Activated T-cell treated with anti-CD3 and anti-CD28 coated beads, Interleukin-2, amount 50 U/mL, for 48 hours (primary cell): ENCODE measurements around the gene XRN1.
"Not testable (repeated sequence)": the region's sequence is repeated elsewhere in the genome, so short reads cannot be mapped to it uniquely, and the experiment has no call there.

Experiments
- DNase-seq, 2 experiments: peaks; one replicate each; pipeline ENCODE4 v3.0.0-alpha.2; 2020

Gene XRN1

DNA sequence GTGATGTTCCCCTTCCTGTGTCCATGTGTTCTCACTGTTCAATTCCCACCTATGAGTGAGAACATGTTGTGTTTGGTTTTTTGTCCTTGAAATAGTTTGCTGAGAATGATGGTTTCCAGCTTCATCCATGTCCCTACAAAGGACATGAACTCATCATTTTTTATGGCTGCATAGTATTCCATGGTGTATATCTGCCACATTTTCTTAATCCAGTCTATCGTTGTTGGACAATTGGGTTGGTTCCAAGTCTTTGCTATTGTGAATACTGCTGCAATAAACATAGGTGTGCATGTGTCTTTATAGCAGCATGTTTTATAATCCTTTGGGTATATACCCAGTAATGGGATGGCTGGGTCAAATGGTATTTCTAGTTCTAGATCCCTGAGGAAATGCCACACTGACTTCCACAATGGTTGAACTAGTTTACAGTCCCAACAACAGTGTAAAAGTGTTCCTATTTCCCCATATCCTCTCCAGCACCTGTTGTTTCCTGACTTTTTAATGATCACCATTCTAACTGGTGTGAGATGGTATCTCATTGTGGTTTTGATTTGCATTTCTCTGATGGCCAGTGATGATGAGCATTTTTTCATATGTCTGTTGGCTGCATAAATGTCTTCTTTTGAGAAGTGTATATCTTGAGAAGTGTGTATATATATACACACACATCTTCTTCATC, 123.4 kb downstream of the XRN1 start:
- DNase-seq: not testable (repeated sequence)

DNA sequence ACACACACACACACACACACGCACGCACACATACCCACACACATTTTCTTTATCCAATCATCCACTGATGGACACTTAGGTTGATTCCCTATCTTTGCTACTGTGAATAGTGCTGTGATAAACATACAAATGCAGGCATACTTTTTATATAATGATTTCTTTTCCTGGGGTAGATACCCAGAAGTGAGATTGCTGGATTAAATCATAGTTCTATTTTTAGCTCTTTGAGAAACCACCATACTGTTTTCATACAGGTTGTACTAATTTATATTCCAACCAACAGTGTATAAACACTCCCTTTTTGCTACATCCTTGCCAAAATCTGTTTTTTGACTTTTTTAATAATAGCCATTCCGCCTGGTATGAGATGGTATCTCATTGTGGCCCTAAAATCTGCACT, 127.9 kb downstream of the XRN1 start:
- DNase-seq: no peak

GRCh38 chr3:142319094-142319493, 128.7 kb downstream of the XRN1 start:
- no peak for DNase-seq

- DNase-seq: no peak
These were observed 129.5 kb downstream of the XRN1 start for GRCh38 chr3:142318331-142318730.

DNA sequence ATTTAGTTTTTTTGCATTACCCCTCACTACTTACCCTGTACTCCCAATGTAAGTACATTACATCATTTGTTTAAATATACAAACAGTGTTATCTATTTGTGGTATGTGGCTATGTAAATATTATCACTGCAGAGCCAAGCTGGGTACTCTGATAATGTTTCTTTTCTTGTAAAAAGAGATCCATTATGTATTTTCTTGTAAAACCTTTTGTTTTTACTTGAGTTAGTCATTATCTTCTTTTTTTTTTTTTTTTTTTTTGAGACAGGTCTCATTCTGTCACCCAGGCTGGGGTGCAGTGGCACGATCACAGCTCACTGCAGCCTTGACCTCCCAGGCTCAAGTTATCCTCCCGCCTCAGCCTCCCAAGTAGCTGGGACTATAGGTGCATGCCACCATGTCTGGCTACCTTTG, 131.9 kb downstream of the XRN1 start:
- DNase-seq: not testable (repeated sequence)

GRCh38 chr3:142315083-142315482, 132.8 kb downstream of the XRN1 start:
- DNase-seq: no peak

DNA sequence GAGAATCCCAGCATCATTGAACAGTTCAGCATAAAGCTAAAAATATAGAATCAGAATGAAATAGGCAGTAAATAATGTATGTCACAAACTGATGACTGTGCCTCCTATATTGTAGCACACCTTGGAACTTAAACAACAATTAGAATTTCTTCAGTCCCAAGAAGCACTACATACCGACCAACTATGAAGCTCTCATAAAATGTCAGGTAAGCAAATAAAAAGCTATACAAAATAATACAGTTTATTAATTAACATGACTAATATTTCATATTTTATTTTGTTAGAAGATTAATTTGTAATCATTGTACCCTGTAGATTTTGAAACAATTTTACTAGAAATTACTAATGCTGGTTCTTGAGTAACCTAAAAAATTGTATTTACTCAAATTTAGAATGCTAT, 137.4 kb downstream of the XRN1 start:
- no peak for DNase-seq

DNA sequence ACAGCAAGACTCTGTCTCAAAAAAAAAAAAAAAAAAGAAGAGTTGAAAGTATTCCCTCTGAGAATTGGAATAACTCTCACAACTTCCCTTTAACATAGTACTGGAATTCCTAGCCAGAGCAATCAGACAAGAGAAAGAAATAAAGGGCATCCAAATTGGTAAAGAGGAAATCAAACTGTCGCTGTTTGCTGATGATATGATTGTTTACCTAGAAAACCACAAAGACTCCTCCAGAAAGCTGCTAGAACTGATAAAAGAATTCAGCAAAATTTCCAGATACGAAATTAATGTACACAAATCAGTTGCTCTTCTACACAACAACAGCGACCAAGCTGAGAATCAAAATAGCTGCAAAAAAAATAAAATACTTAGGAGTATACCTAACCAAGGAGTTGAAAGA, 145.0 kb downstream of the XRN1 start:
- not testable (repeated sequence) for DNase-seq

DNA sequence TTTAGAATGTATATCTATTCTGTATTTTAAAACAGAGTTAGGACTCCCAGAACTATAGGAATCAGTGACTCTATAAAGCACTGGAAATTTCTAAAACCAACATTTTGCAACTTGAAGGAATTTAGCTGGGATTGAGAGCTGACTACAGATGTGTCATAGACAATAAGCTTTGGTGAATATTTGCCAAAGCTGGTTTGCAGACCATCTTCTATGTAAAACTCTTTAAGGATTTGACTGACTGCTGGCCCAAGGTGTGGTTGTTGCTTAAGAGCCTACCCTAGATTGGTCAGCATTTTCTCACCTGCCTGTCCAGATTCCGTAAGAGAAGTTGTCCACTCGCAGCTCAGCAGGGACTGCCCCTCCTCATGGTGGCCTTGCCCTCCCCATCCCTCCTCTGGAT, 149.2 kb downstream of the XRN1 start:
- no peak for DNase-seq

GRCh38 chr3:142296507-142296906, 151.3 kb downstream of the XRN1 start:
- no peak for DNase-seq

- DNase-seq: no peak
These were observed 159.8 kb downstream of the XRN1 start for GRCh38 chr3:142287866-142288638.

- DNase-seq: no peak
These were observed 162.7 kb downstream of the XRN1 start for GRCh38 chr3:142285083-142285517.

DNA sequence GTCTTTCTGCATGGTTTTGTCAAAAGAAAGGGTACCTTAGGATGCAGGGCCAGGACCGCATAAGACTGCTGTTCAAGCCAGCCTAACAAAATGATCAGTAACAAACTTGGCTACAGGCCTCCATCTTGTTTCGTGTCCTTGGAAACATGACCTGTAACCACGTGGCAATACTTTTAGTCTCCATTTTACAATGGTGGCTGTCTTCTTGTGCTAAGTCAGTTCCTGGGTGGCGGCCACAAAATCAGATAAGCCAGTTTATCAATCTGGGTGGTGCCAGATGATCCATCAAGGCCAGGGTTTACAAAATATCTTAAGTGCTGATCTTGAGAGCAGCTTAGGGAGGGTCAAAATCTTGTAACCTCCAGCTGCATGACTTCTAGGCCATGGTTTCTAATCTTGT, 165.3 kb downstream of the XRN1 start:
- DNase-seq: no peak

DNA sequence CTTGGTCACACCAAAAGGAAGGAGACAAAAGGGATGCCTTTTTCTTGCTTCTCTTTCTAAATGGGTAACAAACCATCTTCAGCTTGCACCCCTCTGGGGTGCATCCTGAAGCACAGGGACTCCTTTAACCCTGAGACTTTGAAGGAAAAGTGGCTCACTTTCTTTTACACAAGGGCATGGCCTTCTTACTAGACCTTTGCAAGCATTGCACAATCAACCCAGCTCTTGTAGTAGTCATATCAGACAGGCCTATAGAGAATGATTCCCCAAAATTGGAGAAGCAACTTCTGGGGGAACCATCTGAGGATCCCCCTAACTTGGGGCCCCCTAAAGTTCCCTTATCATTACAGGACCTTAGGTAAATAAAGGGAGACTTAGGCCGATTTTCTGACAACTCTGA, 166.4 kb downstream of the XRN1 start:
- DNase-seq: no peak

DNA sequence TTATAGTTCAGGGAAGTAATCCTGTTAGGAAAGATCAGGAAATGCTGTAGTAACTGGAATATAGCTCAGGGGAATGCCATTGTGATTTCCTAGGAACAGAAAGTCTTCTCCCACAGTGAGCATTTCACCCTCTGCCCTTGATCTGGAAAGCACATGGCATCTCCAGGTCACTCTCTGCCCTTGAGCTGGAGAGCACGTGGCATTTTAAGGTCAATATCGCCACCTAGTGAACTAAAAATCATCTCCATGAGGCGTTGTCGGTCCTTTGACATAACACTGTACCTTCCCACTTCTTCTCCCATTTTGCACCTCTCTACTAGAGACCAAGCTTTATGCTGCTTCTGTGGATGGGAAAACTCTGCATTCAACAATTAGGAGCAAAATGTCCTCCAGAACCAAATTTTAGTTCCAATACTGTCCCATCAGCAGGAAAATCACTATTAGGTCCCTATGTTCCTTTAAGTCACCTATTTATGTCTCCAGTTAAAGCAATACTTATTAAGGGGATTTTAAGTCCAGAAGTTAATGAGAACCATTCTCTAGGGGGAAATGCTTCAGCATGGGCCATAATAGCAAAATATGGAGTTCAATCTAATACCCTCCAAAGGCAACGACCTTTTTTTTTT, 167.8 kb downstream of the XRN1 start:
- DNase-seq: peak; percentile 25 to 42

DNA sequence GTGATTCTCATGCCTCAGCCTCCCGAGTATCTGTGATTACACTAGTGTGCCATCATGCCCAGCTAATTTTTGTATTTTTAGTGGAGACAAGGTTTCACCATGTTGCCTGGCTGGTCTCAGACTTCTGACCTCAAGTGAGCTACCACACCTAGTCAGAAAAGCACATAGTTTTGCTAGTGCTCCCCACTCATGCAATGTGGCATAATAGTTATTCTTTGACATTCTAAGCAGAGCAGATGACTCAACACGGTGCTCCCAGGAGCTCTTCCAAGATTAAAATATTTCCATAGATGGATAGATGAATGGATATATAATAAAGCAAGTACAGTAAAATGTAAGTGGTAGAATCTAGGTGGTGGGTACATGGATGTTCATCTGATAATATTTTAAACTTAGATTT, 169.4 kb downstream of the XRN1 start:
- DNase-seq: no peak

DNA sequence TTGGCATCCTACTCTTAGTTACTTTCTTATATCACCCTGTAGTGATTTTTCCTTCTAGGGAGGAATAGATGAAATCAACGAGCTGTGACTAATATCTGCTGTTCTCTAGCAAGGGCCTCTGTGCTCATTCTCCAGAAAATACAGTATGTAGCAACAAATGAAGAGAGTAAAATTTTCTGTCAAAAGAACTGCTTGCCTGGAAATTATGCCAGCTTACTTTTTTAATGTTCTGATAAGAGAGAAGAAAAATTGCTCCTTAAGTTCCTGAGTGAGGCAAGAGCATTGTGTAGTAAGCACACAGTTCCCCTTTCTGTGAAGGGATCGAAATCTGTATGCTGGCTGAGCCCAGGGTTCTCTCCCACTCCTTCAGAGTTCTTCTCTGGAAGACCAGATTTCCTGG, 171.1 kb downstream of the XRN1 start:
- DNase-seq: no peak

- DNase-seq: no peak
These were observed 172.0 kb downstream of the XRN1 start for GRCh38 chr3:142275856-142276255.

DNA sequence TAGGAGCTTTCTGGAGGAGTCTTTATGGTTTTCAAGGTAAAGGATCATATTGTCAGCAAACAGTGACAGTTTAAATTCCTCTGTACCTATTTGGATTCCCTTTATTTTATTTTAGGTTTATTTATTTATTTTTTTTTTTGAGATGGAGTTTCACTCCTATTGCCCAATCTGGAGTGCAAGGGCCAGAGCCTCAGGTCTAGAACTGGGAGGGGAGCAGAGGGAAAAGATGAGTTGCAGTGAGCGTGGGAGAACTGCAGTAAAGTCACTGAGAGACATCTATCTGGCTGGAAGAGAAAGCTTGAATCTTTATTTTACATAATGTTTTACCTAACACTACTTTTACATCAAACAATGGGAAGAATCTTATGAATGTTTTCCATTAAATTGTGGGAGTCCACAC, 172.9 kb downstream of the XRN1 start:
- no peak for DNase-seq

DNA sequence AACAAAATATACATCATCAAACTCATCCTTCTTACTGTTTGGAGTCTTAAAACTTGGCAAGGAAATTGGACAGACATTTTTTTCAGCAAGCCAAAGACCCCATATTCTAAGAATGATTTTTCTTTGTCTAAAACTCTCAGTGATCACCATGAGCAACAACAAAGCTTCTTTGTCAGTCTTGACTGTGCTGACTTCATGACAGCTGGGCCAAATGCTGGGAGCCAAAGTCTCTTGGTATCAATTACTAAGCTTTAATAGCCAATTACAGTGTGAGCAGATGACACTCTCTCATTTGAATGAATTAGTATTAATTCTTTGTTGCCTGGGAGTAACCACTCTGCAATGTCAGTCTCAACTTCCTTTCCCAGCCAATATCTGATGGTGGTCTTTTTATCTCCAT, 174.3 kb downstream of the XRN1 start:
- DNase-seq: no peak

DNA sequence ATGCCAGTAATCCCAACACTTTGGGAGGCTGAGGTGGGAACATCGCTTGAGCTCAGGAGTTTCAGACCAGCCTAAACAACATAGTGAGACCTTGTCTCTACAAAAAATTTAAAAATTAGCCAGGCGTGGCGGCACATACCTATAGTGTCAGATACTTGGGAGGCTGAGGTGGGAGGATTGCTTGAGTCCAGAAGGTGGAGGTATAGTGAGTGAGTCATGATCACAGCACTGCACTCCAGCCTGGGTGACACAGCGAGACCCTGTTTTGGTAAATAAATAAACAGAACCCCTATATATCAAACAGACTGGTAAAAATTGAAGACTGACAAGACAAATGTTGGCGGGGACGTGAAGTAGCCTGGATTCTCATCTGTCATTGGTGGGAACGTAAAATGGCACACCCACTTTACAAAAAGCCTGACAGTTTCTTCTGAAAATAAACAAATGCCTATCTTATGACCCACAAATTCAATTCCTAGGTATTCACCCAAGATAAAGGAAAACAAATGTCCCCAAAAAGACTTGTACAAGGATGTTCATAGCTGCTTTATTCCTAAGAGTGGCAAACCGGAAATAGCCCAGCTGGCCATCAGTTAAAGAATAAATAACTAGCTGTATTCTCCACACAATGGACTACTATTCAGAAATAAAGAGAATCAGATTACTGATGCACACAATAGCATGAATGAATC, 175.5 kb downstream of the XRN1 start:
- no peak for DNase-seq

DNA sequence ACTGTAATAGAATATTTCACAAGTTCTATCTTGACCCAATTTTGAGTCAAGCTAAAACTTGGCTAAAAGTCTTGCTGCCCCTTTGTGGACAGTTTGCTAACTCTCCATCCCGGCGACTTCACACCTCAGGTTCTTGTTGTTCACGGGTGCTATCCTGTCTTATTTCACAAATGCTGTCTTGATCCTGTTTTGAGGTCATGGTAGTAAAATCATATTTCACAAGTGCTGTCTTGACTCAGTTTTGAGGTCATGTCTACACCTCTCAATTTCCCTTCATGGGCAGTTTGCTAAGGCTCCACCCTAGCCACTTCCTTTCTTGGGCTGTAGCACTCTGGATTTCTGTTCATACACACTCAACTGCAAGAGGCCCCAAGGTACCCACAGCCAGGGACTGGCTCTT, 177.4 kb downstream of the XRN1 start:
- DNase-seq: peak; percentile 26 to 36

DNA sequence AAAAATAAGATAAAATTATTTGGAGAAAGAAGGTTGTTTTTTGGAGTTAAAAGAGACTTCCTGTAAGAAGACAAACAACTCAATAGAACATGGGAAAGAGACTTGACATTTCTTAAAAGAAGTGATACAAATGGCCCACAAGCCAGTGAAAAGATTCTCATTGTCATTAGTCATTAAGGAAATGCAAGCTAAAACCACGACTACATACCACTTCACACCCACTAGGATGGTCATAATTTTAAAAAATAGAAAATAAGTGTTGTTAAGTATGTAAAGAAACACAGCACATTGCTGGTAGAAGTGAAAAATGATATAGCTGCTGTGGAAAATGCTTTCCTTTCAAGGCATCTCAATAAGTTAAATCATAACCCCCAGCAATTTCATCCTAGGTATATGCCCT, 178.1 kb downstream of the XRN1 start:
- DNase-seq: no peak

DNA sequence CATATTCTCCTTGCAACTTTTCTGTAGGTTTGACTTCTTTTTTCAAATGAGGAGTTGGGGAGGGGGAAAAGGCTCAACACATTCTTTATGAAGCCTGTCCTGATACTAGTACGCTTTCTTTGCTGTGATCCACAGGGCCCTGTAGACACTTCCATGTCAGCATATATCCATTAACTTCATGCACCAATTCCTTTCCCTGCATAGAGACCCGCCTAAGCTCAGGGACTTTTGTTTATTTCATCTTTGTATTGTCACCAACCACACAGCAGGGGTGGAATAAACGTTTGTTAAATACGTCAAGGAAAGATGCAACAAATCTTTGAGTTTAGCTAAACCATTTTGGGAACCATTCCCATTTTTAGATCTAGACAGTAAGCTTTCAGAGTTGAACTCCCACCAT, 179.4 kb downstream of the XRN1 start:
- no peak for DNase-seq
